ENCODE measurements around the gene COL4A6.

Gene COL4A6

DNA sequence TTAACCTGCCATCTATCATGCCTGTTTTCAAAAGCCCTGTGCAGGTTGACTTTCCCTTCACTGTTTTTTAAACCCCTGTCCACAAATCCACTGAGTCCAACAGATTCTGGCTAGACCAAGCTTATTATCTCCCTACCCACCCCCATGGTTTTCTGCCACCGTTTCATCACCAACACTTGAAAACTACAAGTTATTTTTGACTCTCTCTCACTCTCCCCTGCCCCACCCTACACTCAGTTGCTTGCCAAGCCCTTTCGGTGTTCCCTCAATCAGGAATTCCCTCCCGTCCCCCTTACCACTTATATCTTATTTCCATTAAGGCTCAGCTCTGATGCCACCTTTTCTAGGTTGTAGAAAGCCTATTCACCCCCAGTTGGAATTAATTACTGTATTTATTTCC lies 316.9 kb downstream of the COL4A6 start:
- Histone ChIP-seq H3K79me2 (ENCODE audit: insufficient read depth, low read length) (no peaks in the 10 kb centered on the region), H3F3A (ENCODE audit: insufficient read depth) (no peaks in the 10 kb centered on the region), H3K9me3 (ENCODE audit: insufficient read depth, low read length) (no peaks in the 10 kb centered on the region), H3K27me3 (ENCODE audit: low read length) (no peaks in the 10 kb centered on the region), H3K36me3 (ENCODE audit: low read length) (no peaks in the 10 kb centered on the region), H3K27ac (ENCODE audit: low read depth, low read length) (no peak overlapping the region), H2AFZ (ENCODE audit: low read depth, low read length, severe bottlenecking) (no peak overlapping the region), H3K9ac (ENCODE audit: low read length) (no peak overlapping the region), H3K4me2 (ENCODE audit: low read depth, low read length, poor library complexity, severe bottlenecking) (no peak overlapping the region), H3K4me3 (ENCODE audit: insufficient read depth, low read length, poor library complexity, severe bottlenecking) (no peak overlapping the region), H4K20me1 (ENCODE audit: low read depth, low read length) (no peaks in the 10 kb centered on the region), H3K9me2 (replicated peaks; ENCODE audit: insufficient read depth, low read length) (no peaks in the 10 kb centered on the region)
- TF ChIP-seq, protein P1, sequence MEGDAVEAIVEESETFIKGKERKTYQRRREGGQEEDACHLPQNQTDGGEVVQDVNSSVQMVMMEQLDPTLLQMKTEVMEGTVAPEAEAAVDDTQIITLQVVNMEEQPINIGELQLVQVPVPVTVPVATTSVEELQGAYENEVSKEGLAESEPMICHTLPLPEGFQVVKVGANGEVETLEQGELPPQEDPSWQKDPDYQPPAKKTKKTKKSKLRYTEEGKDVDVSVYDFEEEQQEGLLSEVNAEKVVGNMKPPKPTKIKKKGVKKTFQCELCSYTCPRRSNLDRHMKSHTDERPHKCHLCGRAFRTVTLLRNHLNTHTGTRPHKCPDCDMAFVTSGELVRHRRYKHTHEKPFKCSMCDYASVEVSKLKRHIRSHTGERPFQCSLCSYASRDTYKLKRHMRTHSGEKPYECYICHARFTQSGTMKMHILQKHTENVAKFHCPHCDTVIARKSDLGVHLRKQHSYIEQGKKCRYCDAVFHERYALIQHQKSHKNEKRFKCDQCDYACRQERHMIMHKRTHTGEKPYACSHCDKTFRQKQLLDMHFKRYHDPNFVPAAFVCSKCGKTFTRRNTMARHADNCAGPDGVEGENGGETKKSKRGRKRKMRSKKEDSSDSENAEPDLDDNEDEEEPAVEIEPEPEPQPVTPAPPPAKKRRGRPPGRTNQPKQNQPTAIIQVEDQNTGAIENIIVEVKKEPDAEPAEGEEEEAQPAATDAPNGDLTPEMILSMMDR (IDR thresholded peaks at IDR 0.05; ENCODE audit: insufficient read depth, low read length, poor library complexity, severe bottlenecking): no peak
- no peak for TF ChIP-seq EZH2phosphoT487 (conservative IDR thresholded peaks at IDR 0.05; ENCODE audit: low read length)

DNA sequence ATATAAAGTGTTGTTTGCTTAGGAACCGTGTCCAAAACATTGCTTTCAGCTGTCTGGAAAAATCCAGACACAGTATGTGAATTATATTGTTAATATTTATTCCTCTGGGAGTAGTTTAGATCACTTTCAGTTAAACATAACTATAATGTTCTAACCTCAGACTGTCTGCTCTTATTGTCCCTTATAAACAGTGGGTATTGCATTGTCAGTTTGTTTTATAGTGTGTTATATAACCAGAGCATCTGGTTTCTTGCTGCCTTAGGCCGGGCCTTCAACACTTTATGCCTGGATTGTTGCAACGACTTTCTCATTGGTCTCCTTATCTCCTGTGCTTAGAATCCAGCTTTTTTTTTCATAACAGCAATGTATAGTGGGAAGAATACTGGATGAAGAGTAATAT lies 320.2 kb downstream of the COL4A6 start:
- Histone ChIP-seq H2AFZ (ENCODE audit: low read depth, low read length, severe bottlenecking) (no peak overlapping the region), H3K4me3 (ENCODE audit: insufficient read depth, low read length, poor library complexity, severe bottlenecking) (no peak overlapping the region), H3K9me2 (replicated peaks; ENCODE audit: insufficient read depth, low read length) (no peaks in the 10 kb centered on the region), H3K27me3 (ENCODE audit: low read length) (no peaks in the 10 kb centered on the region), H3K79me2 (ENCODE audit: insufficient read depth, low read length) (no peaks in the 10 kb centered on the region), H3K27ac (ENCODE audit: low read depth, low read length) (no peak overlapping the region), H3K9me3 (ENCODE audit: insufficient read depth, low read length) (no peaks in the 10 kb centered on the region), H3F3A (ENCODE audit: insufficient read depth) (no peaks in the 10 kb centered on the region), H4K20me1 (ENCODE audit: low read depth, low read length) (no peaks in the 10 kb centered on the region), H3K9ac (ENCODE audit: low read length) (no peak overlapping the region), H3K4me2 (ENCODE audit: low read depth, low read length, poor library complexity, severe bottlenecking) (no peak overlapping the region), H3K36me3 (ENCODE audit: low read length) (no peaks in the 10 kb centered on the region)
- TF ChIP-seq, protein P1 (IDR thresholded peaks at IDR 0.05; ENCODE audit: insufficient read depth, low read length, poor library complexity, severe bottlenecking): no peak
- no peak for TF ChIP-seq EZH2phosphoT487 (conservative IDR thresholded peaks at IDR 0.05; ENCODE audit: low read length)

DNA sequence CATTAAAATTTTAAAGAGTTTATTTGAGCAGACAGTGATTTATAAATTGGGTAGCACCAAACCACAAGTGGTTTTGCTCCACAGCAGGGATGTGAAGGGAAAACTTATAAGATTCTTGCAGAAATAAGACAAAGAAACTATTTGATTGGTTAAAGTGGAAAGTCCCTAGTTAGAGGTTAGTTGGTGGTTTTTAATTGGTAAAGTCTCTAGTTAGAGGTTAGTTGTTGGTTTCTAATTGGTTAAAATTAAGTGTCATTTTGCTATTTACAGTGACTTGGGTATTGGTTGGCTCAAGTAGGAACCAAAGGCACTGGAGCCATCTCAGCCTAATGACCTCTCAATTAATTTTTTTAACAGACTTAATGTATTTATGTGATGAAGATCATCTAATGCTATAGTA lies 323.7 kb downstream of the COL4A6 start:
- Histone ChIP-seq H3K4me3 (ENCODE audit: insufficient read depth, low read length, poor library complexity, severe bottlenecking) (no peak overlapping the region), H3K36me3 (ENCODE audit: low read length) (no peaks in the 10 kb centered on the region), H3K79me2 (ENCODE audit: insufficient read depth, low read length) (no peaks in the 10 kb centered on the region), H3K9me3 (ENCODE audit: insufficient read depth, low read length) (no peaks in the 10 kb centered on the region), H2AFZ (ENCODE audit: low read depth, low read length, severe bottlenecking) (no peak overlapping the region), H3K27ac (ENCODE audit: low read depth, low read length) (no peak overlapping the region), H3K9ac (ENCODE audit: low read length) (no peak overlapping the region), H3K27me3 (ENCODE audit: low read length) (no peaks in the 10 kb centered on the region), H3K9me2 (replicated peaks; ENCODE audit: insufficient read depth, low read length) (no peaks in the 10 kb centered on the region), H3F3A (ENCODE audit: insufficient read depth) (no peaks in the 10 kb centered on the region), H3K4me2 (ENCODE audit: low read depth, low read length, poor library complexity, severe bottlenecking) (no peak overlapping the region), H4K20me1 (ENCODE audit: low read depth, low read length) (no peaks in the 10 kb centered on the region)
- TF ChIP-seq, protein P1 (IDR thresholded peaks at IDR 0.05; ENCODE audit: insufficient read depth, low read length, poor library complexity, severe bottlenecking): no peak
- no peak for TF ChIP-seq EZH2phosphoT487 (conservative IDR thresholded peaks at IDR 0.05; ENCODE audit: low read length)
